Right lobe of liver (tissue), 6 donors: ENCODE data around the gene KIF11. TPM values are rescaled to one million over a fixed set of nuclear protein-coding genes. Genes with fewer than 3 reads are reported as not detected.

Experiments used
- ATAC-seq, 4 donors: fragments of 200-7000 bp; cut with Tn5 transposase; one replicate each; pipeline ENCODE4 v1.9.1; 2020; ENCODE audit warnings: mild to moderate bottlenecking in 4 of 4, moderate library complexity in 4 of 4
- DNase-seq, 3 donors: peaks; one replicate each; pipeline ENCODE4 v3.0.0-alpha.2; 2020
- H3K27ac ChIP-seq, 3 donors: fragments of 200-600 bp; one replicate each; pipeline ENCODE4 v1.8.0; 2022
- H3K27me3 ChIP-seq, 2 donors: fragments of 200-600 bp; one replicate each; pipeline ENCODE4 v1.8.0; 2022
- H3K36me3 ChIP-seq, 4 donors: fragments of 200-600 bp; sonication (generic) in 1 of 4; one replicate each; pipeline versions ENCODE4 v1.5.1 to v1.8.0; 2017 to 2022; ENCODE audit warnings: control low read depth in 1 of 4
- H3K4me1 ChIP-seq, 4 donors: fragments of 200-600 bp; sonication (generic) in 1 of 4; one replicate each; pipeline versions ENCODE4 v1.5.1 to v1.8.0; 2017 to 2022; ENCODE audit warnings: control low read depth in 1 of 4
- H3K4me3 ChIP-seq, 3 donors: fragments of 200-600 bp; one replicate each; pipeline ENCODE4 v1.8.0; 2022
- H3K9me3 ChIP-seq, 4 donors: fragments of 200-600 bp; sonication (generic) in 1 of 4; one replicate each; pipeline versions ENCODE4 v1.5.1 to v1.8.0; 2017 to 2022; ENCODE audit warnings: control low read depth in 1 of 4
- POLR2A ChIP-seq: fragments of 450-650 bp; IDR thresholded peaks from one replicate; pipeline ENCODE4 v1.6.1; 2017; ENCODE audit warnings: antibody characterized with exemption, mild to moderate bottlenecking
- WGBS: methylation state at CpG from one replicate; pipeline ENCODE4 v1.1.6; 2018; ENCODE audit warnings: low coverage, low lambda C conversion rate; ENCODE audit not compliant: insufficient coverage; ENCODE audit errors: missing lambda C conversion rate; 5-methylcytosine and 5-hydroxymethylcytosine counted together
- intact Hi-C, 2 donors: fragments of 100-400 bp; cut with DNase I; formaldehyde crosslinking; loops; one replicate each; pipeline versions ENCODE4 v1.11.2 to v1.14.1; 2022
- long read RNA-seq: library from polyadenylated mRNA; unstranded; transcript quantifications from one replicate; pipeline ENCODE4 v2.0.0, GENCODE V29; 2019
- total RNA-seq, 6 experiments: library from RNA; depleted of rRNA in 2 of 6; stranded (reverse); fragments of >200 nt in 2 of 6; fragmentation: NEBNext Ultra II Directional in 3 of 6; extraction: Animal tissue kit (Norgen Biotek cat#: 25700) in 3 of 6; gene quantifications; one replicate each; pipeline versions ENCODE4 v1.1.0 to v1.2.4, GENCODE V29; 2016 to 2023
- TF ChIP-seq, protein P1 (sequence below), 4 donors: fragments of 200-600 bp in 3 of 4; fragments of 450-650 bp in 1 of 4; IDR thresholded peaks; one replicate each; pipeline versions ENCODE4 v1.5.1 to v1.8.0; 2016 to 2022; ENCODE audit warnings: antibody characterized with exemption in 4 of 4, mild to moderate bottlenecking in 2 of 4
- donor health status: DM: no; HTN: yes; CAD: no.
- donor health status: DM: no; HTN: no; CAD: no.
- donor health status: DM: no; HTN: no; CAD: no.
- donor health status: DM: no; HTN: yes; CAD: no.
- donor health status: DM: no; HTN: yes; CAD: no.

Gene KIF11
- total RNA-seq, result 1 to 10 TPM in 1 of 6 experiments, under 1 TPM in 5; 0.35 to 1.4 (median 0.83) TPM
- long read RNA-seq, result 0 reads

GRCh38 chr10:92592761-92593618 lies at the start of gene KIF11:
Gene KIF11 (plus strand): TSS chr10:92593130. CDS start chr10:92593376, 246 bp downstream.
- peak within 1 kb of the TSS; percentile 58 to 83 (median 82) for H3K27ac ChIP-seq
- H3K9me3 ChIP-seq, result no peaks in the 10 kb centered on the region
- DNase-seq (peak; percentile 97 to 98 (median 97)), ATAC-seq (peak; percentile 91 to 95 (median 93))
- no peaks in the 10 kb centered on the region for H3K36me3 ChIP-seq
- H3K4me1 ChIP-seq, result peaks cover 0 to 7% (median 0%) of the 10 kb centered on the region in 4 donors
- under 1% methylated on average over 35 of the region's 61 CpGs for WGBS
- peak within 1 kb of the TSS; percentile 62 to 74 (median 71) for H3K4me3 ChIP-seq
- no peaks in the 10 kb centered on the region for H3K27me3 ChIP-seq
- intact Hi-C loops, result no loop called here
- TF ChIP-seq POLR2A, result peak; percentile 94
- TF ChIP-seq, protein P1, sequence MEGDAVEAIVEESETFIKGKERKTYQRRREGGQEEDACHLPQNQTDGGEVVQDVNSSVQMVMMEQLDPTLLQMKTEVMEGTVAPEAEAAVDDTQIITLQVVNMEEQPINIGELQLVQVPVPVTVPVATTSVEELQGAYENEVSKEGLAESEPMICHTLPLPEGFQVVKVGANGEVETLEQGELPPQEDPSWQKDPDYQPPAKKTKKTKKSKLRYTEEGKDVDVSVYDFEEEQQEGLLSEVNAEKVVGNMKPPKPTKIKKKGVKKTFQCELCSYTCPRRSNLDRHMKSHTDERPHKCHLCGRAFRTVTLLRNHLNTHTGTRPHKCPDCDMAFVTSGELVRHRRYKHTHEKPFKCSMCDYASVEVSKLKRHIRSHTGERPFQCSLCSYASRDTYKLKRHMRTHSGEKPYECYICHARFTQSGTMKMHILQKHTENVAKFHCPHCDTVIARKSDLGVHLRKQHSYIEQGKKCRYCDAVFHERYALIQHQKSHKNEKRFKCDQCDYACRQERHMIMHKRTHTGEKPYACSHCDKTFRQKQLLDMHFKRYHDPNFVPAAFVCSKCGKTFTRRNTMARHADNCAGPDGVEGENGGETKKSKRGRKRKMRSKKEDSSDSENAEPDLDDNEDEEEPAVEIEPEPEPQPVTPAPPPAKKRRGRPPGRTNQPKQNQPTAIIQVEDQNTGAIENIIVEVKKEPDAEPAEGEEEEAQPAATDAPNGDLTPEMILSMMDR (IDR thresholded peaks at IDR 0.05), result no peak

DNA sequence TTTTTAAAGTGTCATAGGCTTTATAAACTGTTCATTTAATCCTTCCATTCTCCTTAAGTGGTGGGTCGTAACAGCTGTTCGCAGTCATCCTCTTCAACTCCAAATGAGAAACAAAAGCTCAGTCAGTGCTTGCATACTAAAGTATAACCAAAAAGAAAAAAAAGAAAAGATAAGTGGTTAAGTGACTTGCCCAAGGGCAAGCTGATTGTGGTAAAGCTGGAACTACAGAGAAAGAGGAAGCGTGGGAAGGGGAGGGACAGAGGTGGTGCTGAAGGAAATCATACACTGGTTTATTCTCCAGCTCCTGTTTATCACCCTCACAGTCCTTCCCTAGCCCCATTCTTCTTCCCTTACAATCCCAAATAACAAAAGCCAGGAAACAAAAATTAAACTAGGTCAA lies 48.6 kb upstream of the KIF11 start:
- TF ChIP-seq, protein P1 (IDR thresholded peaks at IDR 0.05), result no peak
- TF ChIP-seq POLR2A, result no peak
- H3K27me3 ChIP-seq, result no peaks in the 10 kb centered on the region
- H3K27ac ChIP-seq, result no peak overlapping the region
- intact Hi-C loops, result no loop called here
- H3K9me3 ChIP-seq, result no peaks in the 10 kb centered on the region
- peaks cover 0 to 9% (median 0%) of the 10 kb centered on the region in 4 donors for H3K4me1 ChIP-seq
- ATAC-seq (peak; percentile 33 to 52 (median 44)), DNase-seq (no peak)
- H3K4me3 ChIP-seq, result no peak overlapping the region
- 44% methylated on average over 3 of the region's 3 CpGs for whole genome bisulfite sequencing
- H3K36me3 ChIP-seq, result peaks cover 0 to 4% (median 0%) of the 10 kb centered on the region in 4 donors

- H3K9me3 ChIP-seq, result no peaks in the 10 kb centered on the region
These were observed 47.4 kb upstream of the KIF11 start for GRCh38 chr10:92545556-92545955.

GRCh38 chr10:92547676-92548075 lies 45.3 kb upstream of the KIF11 start:
- no peak overlapping the region for H3K4me3 ChIP-seq
- H3K36me3 ChIP-seq, result peaks cover 0 to 7% (median 0%) of the 10 kb centered on the region in 4 donors
- intact Hi-C loops, result no loop called here
- 77% methylated on average over 2 of the region's 4 CpGs for WGBS
- DNase-seq (no peak), ATAC-seq (no peak)
- TF ChIP-seq, protein P1 (IDR thresholded peaks at IDR 0.05), result no peak
- TF ChIP-seq POLR2A, result no peak
- H3K9me3 ChIP-seq, result no peaks in the 10 kb centered on the region
- H3K27me3 ChIP-seq, result no peaks in the 10 kb centered on the region
- H3K27ac ChIP-seq, result no peak overlapping the region
- peaks cover 0 to 7% (median 0%) of the 10 kb centered on the region in 4 donors for H3K4me1 ChIP-seq

More at GRCh38 chr10:92545556-92545955, 47.4 kb upstream of the KIF11 start:
- intact Hi-C loops, result no loop called here
- Histone ChIP-seq H3K4me1 (peaks cover 0 to 9% (median 0%) of the 10 kb centered on the region in 4 donors), H3K4me3 (no peak overlapping the region), H3K27ac (no peak overlapping the region), H3K36me3 (peaks cover 0 to 7% (median 0%) of the 10 kb centered on the region in 4 donors), H3K27me3 (no peaks in the 10 kb centered on the region)
- DNase-seq (no peak), ATAC-seq (no peak)
- no peak for TF ChIP-seq POLR2A
- TF ChIP-seq, protein P1 (IDR thresholded peaks at IDR 0.05), result no peak
- 100% methylated on average over 1 of the region's 1 CpG for WGBS
